Activated naive CD4-positive, alpha-beta T cell treated with anti-CD3 and anti-CD28 coated beads, Interleukin-2, amount 50 U/mL, for 24 hours (primary cell): Measurements from ENCODE around the gene SF3A1.

Experiments
- H3K27ac Mint-ChIP-seq: one replicate; pipeline ENCODE4 v1.8.0; 2021; ENCODE audit warnings: mild to moderate bottlenecking, mixed read lengths
- H3K27me3 Mint-ChIP-seq: one replicate; pipeline ENCODE4 v1.8.0; 2021; ENCODE audit warnings: mixed read lengths
- H3K36me3 Mint-ChIP-seq: one replicate; pipeline ENCODE4 v1.8.0; 2021; ENCODE audit warnings: mixed read lengths
- H3K4me1 Mint-ChIP-seq: one replicate; pipeline ENCODE4 v1.8.0; 2021; ENCODE audit warnings: mixed read lengths
- H3K4me3 Mint-ChIP-seq: one replicate; pipeline ENCODE4 v1.8.0; 2021; ENCODE audit warnings: mild to moderate bottlenecking, mixed read lengths
- H3K9me3 Mint-ChIP-seq: one replicate; pipeline ENCODE4 v1.8.0; 2021; ENCODE audit warnings: mixed read lengths

Gene SF3A1

GRCh38 chr22:30308518-30309230 lies 48.0 kb downstream of the SF3A1 start:
- Mint-ChIP-seq H3K27me3 (no peaks in the 10 kb centered on the region), H3K36me3 (peaks cover 2% of the 10 kb centered on the region), H3K27ac (peak overlapping the region; percentile 91), H3K4me1 (peaks cover 97% of the 10 kb centered on the region), H3K4me3 (peak overlapping the region; percentile 15), H3K9me3 (no peaks in the 10 kb centered on the region)

GRCh38 chr22:30308093-30308492 lies 48.6 kb downstream of the SF3A1 start:
- Mint-ChIP-seq H3K4me3 (no peak overlapping the region), H3K27me3 (no peaks in the 10 kb centered on the region), H3K9me3 (no peaks in the 10 kb centered on the region), H3K27ac (peak overlapping the region; percentile 91), H3K4me1 (peaks cover 99% of the 10 kb centered on the region), H3K36me3 (peaks cover 3% of the 10 kb centered on the region)

- Mint-ChIP-seq H3K36me3 (peaks cover 3% of the 10 kb centered on the region), H3K4me1 (peaks cover 99% of the 10 kb centered on the region), H3K27ac (peak overlapping the region; percentile 90), H3K27me3 (no peaks in the 10 kb centered on the region), H3K9me3 (no peaks in the 10 kb centered on the region), H3K4me3 (peak overlapping the region; percentile 82)
These were observed 49.6 kb downstream of the SF3A1 start for GRCh38 chr22:30307041-30307574.

- H3K9me3 Mint-ChIP-seq, result no peaks in the 10 kb centered on the region
- peak overlapping the region; percentile 90 for H3K27ac Mint-ChIP-seq
- H3K4me1 Mint-ChIP-seq, result peaks cover 99% of the 10 kb centered on the region
- H3K36me3 Mint-ChIP-seq, result peaks cover 3% of the 10 kb centered on the region
- no peaks in the 10 kb centered on the region for H3K27me3 Mint-ChIP-seq
- H3K4me3 Mint-ChIP-seq, result peak overlapping the region; percentile 82
These were observed 50.1 kb downstream of the SF3A1 start for GRCh38 chr22:30306627-30307011.

GRCh38 chr22:30305906-30306626 lies 50.6 kb downstream of the SF3A1 start:
- peak overlapping the region; percentile 90 for H3K27ac Mint-ChIP-seq
- peak overlapping the region; percentile 82 for H3K4me3 Mint-ChIP-seq
- peaks cover 2% of the 10 kb centered on the region for H3K36me3 Mint-ChIP-seq
- no peaks in the 10 kb centered on the region for H3K27me3 Mint-ChIP-seq
- no peaks in the 10 kb centered on the region for H3K9me3 Mint-ChIP-seq
- H3K4me1 Mint-ChIP-seq, result peaks cover 99% of the 10 kb centered on the region

- Mint-ChIP-seq H3K27ac (peak overlapping the region; percentile 90), H3K9me3 (no peaks in the 10 kb centered on the region), H3K27me3 (no peaks in the 10 kb centered on the region), H3K36me3 (peaks cover 2% of the 10 kb centered on the region), H3K4me1 (peaks cover 99% of the 10 kb centered on the region), H3K4me3 (peak overlapping the region; percentile 82)
These were observed 51.2 kb downstream of the SF3A1 start for GRCh38 chr22:30305519-30305905.

- peaks cover 98% of the 10 kb centered on the region for H3K4me1 Mint-ChIP-seq
- H3K4me3 Mint-ChIP-seq, result peak overlapping the region; percentile 82
- H3K36me3 Mint-ChIP-seq, result peaks cover 2% of the 10 kb centered on the region
- no peaks in the 10 kb centered on the region for H3K27me3 Mint-ChIP-seq
- no peaks in the 10 kb centered on the region for H3K9me3 Mint-ChIP-seq
- peak overlapping the region; percentile 90 for H3K27ac Mint-ChIP-seq
These were observed 52.0 kb downstream of the SF3A1 start for GRCh38 chr22:30304495-30305244.

- Mint-ChIP-seq H3K27ac (peak overlapping the region; percentile 90), H3K36me3 (peaks cover 3% of the 10 kb centered on the region), H3K4me1 (peaks cover 95% of the 10 kb centered on the region), H3K9me3 (no peaks in the 10 kb centered on the region), H3K27me3 (no peaks in the 10 kb centered on the region), H3K4me3 (peak overlapping the region; percentile 47)
These were observed 53.9 kb downstream of the SF3A1 start for GRCh38 chr22:30302810-30303138.

- Mint-ChIP-seq H3K9me3 (no peaks in the 10 kb centered on the region), H3K27me3 (no peaks in the 10 kb centered on the region), H3K36me3 (peaks cover 3% of the 10 kb centered on the region), H3K27ac (peak overlapping the region; percentile 90), H3K4me1 (peaks cover 96% of the 10 kb centered on the region), H3K4me3 (peak overlapping the region; percentile 47)
These were observed 54.5 kb downstream of the SF3A1 start for GRCh38 chr22:30301995-30302809.

- Mint-ChIP-seq H3K4me3 (no peak overlapping the region), H3K27me3 (no peaks in the 10 kb centered on the region), H3K4me1 (peaks cover 88% of the 10 kb centered on the region), H3K36me3 (peaks cover 3% of the 10 kb centered on the region), H3K9me3 (no peaks in the 10 kb centered on the region), H3K27ac (peak overlapping the region; percentile 93)
These were observed 57.4 kb downstream of the SF3A1 start for GRCh38 chr22:30299322-30299721.

- Mint-ChIP-seq H3K4me1 (peaks cover 80% of the 10 kb centered on the region), H3K27ac (peak overlapping the region; percentile 93), H3K4me3 (peak overlapping the region; percentile 33), H3K36me3 (peaks cover 1% of the 10 kb centered on the region), H3K9me3 (no peaks in the 10 kb centered on the region), H3K27me3 (no peaks in the 10 kb centered on the region)
These were observed 58.5 kb downstream of the SF3A1 start for GRCh38 chr22:30297991-30298701.

- H3K9me3 Mint-ChIP-seq, result no peaks in the 10 kb centered on the region
- no peaks in the 10 kb centered on the region for H3K27me3 Mint-ChIP-seq
- peaks cover 1% of the 10 kb centered on the region for H3K36me3 Mint-ChIP-seq
- peaks cover 72% of the 10 kb centered on the region for H3K4me1 Mint-ChIP-seq
- peak overlapping the region; percentile 93 for H3K27ac Mint-ChIP-seq
- H3K4me3 Mint-ChIP-seq, result peak overlapping the region; percentile 31
These were observed 59.3 kb downstream of the SF3A1 start for GRCh38 chr22:30297276-30297990.

GRCh38 chr22:30296833-30297232 lies 59.9 kb downstream of the SF3A1 start:
- peak overlapping the region; percentile 93 for H3K27ac Mint-ChIP-seq
- peaks cover 1% of the 10 kb centered on the region for H3K36me3 Mint-ChIP-seq
- peaks cover 67% of the 10 kb centered on the region for H3K4me1 Mint-ChIP-seq
- no peaks in the 10 kb centered on the region for H3K9me3 Mint-ChIP-seq
- no peak overlapping the region for H3K4me3 Mint-ChIP-seq
- H3K27me3 Mint-ChIP-seq, result no peaks in the 10 kb centered on the region

GRCh38 chr22:30296324-30296723 lies 60.4 kb downstream of the SF3A1 start:
- H3K4me3 Mint-ChIP-seq, result peak overlapping the region; percentile 26
- H3K9me3 Mint-ChIP-seq, result no peaks in the 10 kb centered on the region
- no peaks in the 10 kb centered on the region for H3K27me3 Mint-ChIP-seq
- peak overlapping the region; percentile 93 for H3K27ac Mint-ChIP-seq
- peaks cover 65% of the 10 kb centered on the region for H3K4me1 Mint-ChIP-seq
- peaks cover 1% of the 10 kb centered on the region for H3K36me3 Mint-ChIP-seq
